HepG2 (cell line): Measurements from ENCODE around the gene PBX1. TPM values are rescaled to one million over a fixed set of nuclear protein-coding genes. Genes with fewer than 3 reads are reported as not detected.

Experiments
- ATAC-seq: fragments of 200-7000 bp; cut with Tn5 transposase; 3 replicates; pipeline ENCODE4 v1.9.1; 2020; ENCODE audit warnings: mild to moderate bottlenecking, moderate library complexity
- BruUV-seq: library from RNA; stranded (reverse); fragments of 400-500 nt; replicated peaks from 2 replicates; lab custom pipeline; 2021; lab: Mats Ljungman, UMichigan
- CTCF ChIA-PET: fragments of 300-600 bp; formaldehyde crosslinking; extraction: SDS; loops from one replicate; lab custom pipeline; 2021; ENCODE audit warnings: low total read pairs, inconsistent platforms, low intra/inter-chr PET ratio; lab: Yijun Ruan, JAX
- POLR2A ChIA-PET: fragments of 350-600 bp; sonication (Branson Sonifier 250); formaldehyde crosslinking; loops from one replicate; lab custom pipeline; 2020; ENCODE audit warnings: antibody characterized with exemption, inconsistent platforms; lab: Yijun Ruan, JAX
- DNase-seq: peaks from one replicate; pipeline ENCODE4 v3.0.0-alpha.2; 2015; ENCODE audit warnings: low spot score
- FAIRE-seq: peaks from 3 replicates; lab custom pipeline; 2011; peaks lifted over from hg19 to GRCh38; lab: Jason Lieb, UNC
- H2AFZ ChIP-seq: one replicate; pipeline ENCODE4 v1.6.1; 2011; ENCODE audit warnings: low read length, inconsistent platforms
- H3K27ac ChIP-seq: fragments of 300-600 bp; 3 replicates; pipeline ENCODE4 v1.8.0; 2011; ENCODE audit warnings: mixed run types, mild to moderate bottlenecking, mixed read lengths, low read length, inconsistent platforms; ENCODE audit not compliant: insufficient read depth; ENCODE audit errors: extremely low read length
- H3K27me3 ChIP-seq, 2 experiments: fragments of 200-600 bp in 1 of 2; 2 replicates in 1 of 2; 3 replicates in 1 of 2; pipeline versions ENCODE4 v1.6.0 to v1.8.0; 2011; ENCODE audit warnings: low read length in 2 of 2, mild to moderate bottlenecking in 2 of 2, moderate library complexity in 2 of 2, inconsistent platforms in 1 of 2; ENCODE audit not compliant: insufficient read depth in 2 of 2, control insufficient read depth in 1 of 2
- H3K36me3 ChIP-seq, 2 experiments: fragments of 200-600 bp in 1 of 2; replicated peaks in 1 of 2; 2 replicates in 1 of 2; 3 replicates in 1 of 2; pipeline versions ENCODE4 v1.5.1 to v1.8.0; 2011; ENCODE audit warnings: low read length in 2 of 2, inconsistent platforms in 1 of 2; ENCODE audit not compliant: insufficient read depth in 2 of 2, control insufficient read depth in 1 of 2
- H3K4me1 ChIP-seq: 2 replicates; pipeline ENCODE4 v1.5.1; 2012; ENCODE audit warnings: low read length, inconsistent platforms; ENCODE audit not compliant: insufficient read depth
- H3K4me2 ChIP-seq: 2 replicates; pipeline ENCODE4 v1.6.0; 2011; ENCODE audit warnings: low read depth, low read length, inconsistent platforms
- H3K4me3 ChIP-seq, 3 experiments: fragments of 200-600 bp in 1 of 3; sonication (generic), shearing (Covaris generic) in 1 of 3; replicated peaks in 1 of 3; 2 replicates each; pipeline ENCODE4 v1.5.1; 2011 to 2016; ENCODE audit warnings: low read length in 3 of 3, inconsistent platforms in 2 of 3, low read depth in 2 of 3, mild to moderate bottlenecking in 2 of 3, control low read depth in 1 of 3, mixed read lengths in 1 of 3; ENCODE audit not compliant: insufficient read depth in 1 of 3
- H3K79me2 ChIP-seq: one replicate; pipeline ENCODE4 v1.6.1; 2011; ENCODE audit warnings: low read length, inconsistent platforms; ENCODE audit not compliant: insufficient read depth
- H3K9ac ChIP-seq: 2 replicates; pipeline ENCODE4 v1.6.0; 2011; ENCODE audit warnings: mild to moderate bottlenecking, low read depth, low read length, inconsistent platforms; ENCODE audit not compliant: insufficient read depth
- H3K9me3 ChIP-seq: 2 replicates; pipeline ENCODE4 v1.5.1; 2012; ENCODE audit warnings: mild to moderate bottlenecking, low read length
- H4K20me1 ChIP-seq: 2 replicates; pipeline ENCODE4 v1.6.0; 2011; ENCODE audit warnings: inconsistent platforms, mild to moderate bottlenecking, low read length, moderate library complexity; ENCODE audit not compliant: insufficient read depth
- BORCS8-MEF2B ChIP-seq: sonication (generic); formaldehyde crosslinking; IDR thresholded peaks from 2 replicates; pipeline ENCODE4 v1.8.0; 2022; ENCODE audit warnings: mild to moderate bottlenecking, missing genetic modification reagents
- ESRRA ChIP-seq: sonication (generic); formaldehyde crosslinking; IDR thresholded peaks from 2 replicates; pipeline ENCODE4 v1.5.1; 2020; ENCODE audit warnings: mild to moderate bottlenecking, low read depth, missing genetic modification reagents
- JUNB ChIP-seq: sonication (generic); formaldehyde crosslinking; IDR thresholded peaks from 2 replicates; pipeline ENCODE4 v1.8.0; 2022; ENCODE audit warnings: missing genetic modification reagents, mild to moderate bottlenecking, borderline replicate concordance
- KLF6 ChIP-seq: IDR thresholded peaks from 2 replicates; pipeline ENCODE4 v1.8.0; 2016; ENCODE audit warnings: missing biosample characterization, missing genetic modification reagents
- SRSF4 ChIP-seq: fragments of 200-400 bp; formaldehyde crosslinking; IDR thresholded peaks from one replicate; pipeline ENCODE4 v1.6.1; 2018; ENCODE audit warnings: mild to moderate bottlenecking, low read depth, low read length, moderate library complexity; ENCODE audit not compliant: poor library complexity, severe bottlenecking
- ZNF343 ChIP-seq: sonication (generic); formaldehyde crosslinking; IDR thresholded peaks from 2 replicates; pipeline ENCODE4 v1.4.0; 2020; ENCODE audit warnings: mild to moderate bottlenecking, missing genetic modification reagents
- ZNF800 ChIP-seq: sonication (generic); formaldehyde crosslinking; IDR thresholded peaks from 2 replicates; pipeline ENCODE4 v1.4.0; 2020; ENCODE audit warnings: missing genetic modification reagents
- ZSCAN29 ChIP-seq: sonication (generic); formaldehyde crosslinking; conservative IDR thresholded peaks from 2 replicates; pipeline ENCODE4 v1.4.0; 2020; ENCODE audit warnings: mild to moderate bottlenecking, missing genetic modification reagents
- in situ Hi-C: cut with HindIII; loops from 2 replicates; pipeline ENCODE4 v1.10.0; 2017; ENCODE audit warnings: low pct_unique_long_range_greater_than_20kb; ENCODE audit not compliant: extremely low pct_ligation_motif_present
- intact Hi-C: fragments of 100-400 bp; cut with micrococcal nuclease; formaldehyde crosslinking; loops from one replicate; pipeline ENCODE4 v1.10.0; 2022; ENCODE audit not compliant: unreplicated experiment
- polyA plus RNA-seq, 8 experiments: library from polyadenylated mRNA; depleted of rRNA in 3 of 8; stranded (reverse) in 7 of 8; unstranded in 1 of 8; fragments of >200 nt; fragmentation: Illumina TruSeq in 4 of 8; extraction: Trizol in 4 of 8; gene quantifications; 2 replicates each; pipeline versions ENCODE4 v1.2.1 to v1.2.3, GENCODE V29; 2011 to 2016; ENCODE audit warnings: low read depth in 4 of 8, missing spikeins in 1 of 8, mixed read lengths in 1 of 8; ENCODE audit not compliant: insufficient read depth in 1 of 8
- total RNA-seq, 5 experiments: library from RNA; depleted of rRNA; stranded (reverse); fragments of >200 nt; fragmentation: Illumina TruSeq; extraction: Trizol; gene quantifications; 2 replicates each; pipeline ENCODE4 v1.2.3, GENCODE V29; 2016; ENCODE audit warnings: low read depth in 1 of 5
- TF ChIP-seq, protein P1 (sequence below): sonication (generic); formaldehyde crosslinking; IDR thresholded peaks from 2 replicates; pipeline ENCODE4 v1.4.0; 2020; ENCODE audit warnings: missing genetic modification reagents
- TF ChIP-seq, protein P2 (sequence below): sonication (generic); formaldehyde crosslinking; IDR thresholded peaks from 2 replicates; pipeline ENCODE4 v1.4.0; 2020; ENCODE audit warnings: missing genetic modification reagents

The PBX1 gene
- total and polyA plus RNA-seq, 2 of the 13 experiments (the other 11 are each of a cell fraction or from before 2014, with no cell fraction given), result 0.24 TPM; not detected in 1

- no peak for TF ChIP-seq ZNF800 (CRISPR knock-in tag)
- TF ChIP-seq ZSCAN29 (CRISPR knock-in tag), result no peak
These were observed 264.7 kb downstream of the PBX1 start (continued) for GRCh38 chr1:164823486-164824279.

- Histone ChIP-seq H3K9ac (no peak overlapping the region), H3K36me3 (no peaks in the 10 kb centered on the region), H3K9me3 (no peaks in the 10 kb centered on the region), H3K4me2 (no peak overlapping the region), H3K4me1 (no peaks in the 10 kb centered on the region), H3K4me3 (no peak overlapping the region), H3K27ac (no peak overlapping the region), H3K79me2 (no peaks in the 10 kb centered on the region), H4K20me1 (no peaks in the 10 kb centered on the region), H2AFZ (no peak overlapping the region), H3K27me3 (no peaks in the 10 kb centered on the region)
- no peak for ATAC-seq
- in situ Hi-C loops (no loop called here), intact Hi-C loops (no loop called here)
- FAIRE-seq, result no peak
- DNase-seq, result no peak
- CTCF ChIA-PET, result no interaction called here
- POLR2A ChIA-PET, result no interaction called here
- BruUV-seq, result no TSS peak
- TF ChIP-seq, protein P1, sequence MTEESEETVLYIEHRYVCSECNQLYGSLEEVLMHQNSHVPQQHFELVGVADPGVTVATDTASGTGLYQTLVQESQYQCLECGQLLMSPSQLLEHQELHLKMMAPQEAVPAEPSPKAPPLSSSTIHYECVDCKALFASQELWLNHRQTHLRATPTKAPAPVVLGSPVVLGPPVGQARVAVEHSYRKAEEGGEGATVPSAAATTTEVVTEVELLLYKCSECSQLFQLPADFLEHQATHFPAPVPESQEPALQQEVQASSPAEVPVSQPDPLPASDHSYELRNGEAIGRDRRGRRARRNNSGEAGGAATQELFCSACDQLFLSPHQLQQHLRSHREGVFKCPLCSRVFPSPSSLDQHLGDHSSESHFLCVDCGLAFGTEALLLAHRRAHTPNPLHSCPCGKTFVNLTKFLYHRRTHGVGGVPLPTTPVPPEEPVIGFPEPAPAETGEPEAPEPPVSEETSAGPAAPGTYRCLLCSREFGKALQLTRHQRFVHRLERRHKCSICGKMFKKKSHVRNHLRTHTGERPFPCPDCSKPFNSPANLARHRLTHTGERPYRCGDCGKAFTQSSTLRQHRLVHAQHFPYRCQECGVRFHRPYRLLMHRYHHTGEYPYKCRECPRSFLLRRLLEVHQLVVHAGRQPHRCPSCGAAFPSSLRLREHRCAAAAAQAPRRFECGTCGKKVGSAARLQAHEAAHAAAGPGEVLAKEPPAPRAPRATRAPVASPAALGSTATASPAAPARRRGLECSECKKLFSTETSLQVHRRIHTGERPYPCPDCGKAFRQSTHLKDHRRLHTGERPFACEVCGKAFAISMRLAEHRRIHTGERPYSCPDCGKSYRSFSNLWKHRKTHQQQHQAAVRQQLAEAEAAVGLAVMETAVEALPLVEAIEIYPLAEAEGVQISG (CRISPR knock-in tag), result no peak
- TF ChIP-seq SRSF4, result no peak
- no peak for TF ChIP-seq ESRRA (CRISPR knock-in tag)
- no peak for TF ChIP-seq KLF6
- no peak for TF ChIP-seq BORCS8-MEF2B
- TF ChIP-seq, protein P2, sequence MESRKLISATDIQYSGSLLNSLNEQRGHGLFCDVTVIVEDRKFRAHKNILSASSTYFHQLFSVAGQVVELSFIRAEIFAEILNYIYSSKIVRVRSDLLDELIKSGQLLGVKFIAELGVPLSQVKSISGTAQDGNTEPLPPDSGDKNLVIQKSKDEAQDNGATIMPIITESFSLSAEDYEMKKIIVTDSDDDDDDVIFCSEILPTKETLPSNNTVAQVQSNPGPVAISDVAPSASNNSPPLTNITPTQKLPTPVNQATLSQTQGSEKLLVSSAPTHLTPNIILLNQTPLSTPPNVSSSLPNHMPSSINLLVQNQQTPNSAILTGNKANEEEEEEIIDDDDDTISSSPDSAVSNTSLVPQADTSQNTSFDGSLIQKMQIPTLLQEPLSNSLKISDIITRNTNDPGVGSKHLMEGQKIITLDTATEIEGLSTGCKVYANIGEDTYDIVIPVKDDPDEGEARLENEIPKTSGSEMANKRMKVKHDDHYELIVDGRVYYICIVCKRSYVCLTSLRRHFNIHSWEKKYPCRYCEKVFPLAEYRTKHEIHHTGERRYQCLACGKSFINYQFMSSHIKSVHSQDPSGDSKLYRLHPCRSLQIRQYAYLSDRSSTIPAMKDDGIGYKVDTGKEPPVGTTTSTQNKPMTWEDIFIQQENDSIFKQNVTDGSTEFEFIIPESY (CRISPR knock-in tag), result no peak
- TF ChIP-seq JUNB (CRISPR knock-in tag), result no peak
- TF ChIP-seq ZNF343 (CRISPR knock-in tag), result no peak
These were observed 265.6 kb downstream of the PBX1 start for GRCh38 chr1:164824542-164824941.
